Measurements from ENCODE around the gene SCNN1B.

The SCNN1B gene

GRCh38 chr16:23410176-23410575 is 108.1 kb downstream of the SCNN1B start:
- DNase-seq = no peak

GRCh38 chr16:23414731-23415130 is 112.6 kb downstream of the SCNN1B start:
- no peak for DNase-seq

GRCh38 chr16:23416816-23417215 is 114.7 kb downstream of the SCNN1B start:
- DNase-seq = no peak

- DNase-seq = no peak
These were observed 117.9 kb downstream of the SCNN1B start for GRCh38 chr16:23420011-23420410.

GRCh38 chr16:23423496-23424049 is 121.5 kb downstream of the SCNN1B start:
- DNase-seq = peak; percentile 53 to 82

- DNase-seq = peak; percentile 60 to 86
These were observed 122.3 kb downstream of the SCNN1B start for GRCh38 chr16:23424292-23424958.

GRCh38 chr16:23428351-23428750 is 126.2 kb downstream of the SCNN1B start:
- no peak for DNase-seq

All from NCI-H446 (cell line).